Measurements from ENCODE around the gene NAGPA. TPM values are rescaled to one million over a fixed set of nuclear protein-coding genes. Genes with fewer than 3 reads are reported as not detected.

Gene NAGPA
- total RNA-seq, 4 donors from 2014 or later, result 19.6 to 34.7 (median 26.0) TPM

- TF ChIP-seq POLR2A (IDR thresholded peaks at IDR 0.05) (no peak), CTCF (IDR thresholded peaks at IDR 0.05) (no peak)
- H3K27ac ChIP-seq, result no peak overlapping the region
- WGBS, 2 donors, result 0 to 70% methylated on average over 1 to 5 of the region's 6 CpGs
- H3K4me3 ChIP-seq, result no peak overlapping the region
- no peaks in the 10 kb centered on the region for H3K4me1 ChIP-seq
- peaks cover 0 to 11% (median 0%) of the 10 kb centered on the region in 4 donors for H3K27me3 ChIP-seq
- H3K9me3 ChIP-seq, result no peaks in the 10 kb centered on the region
- no peak for DNase-seq
- intact Hi-C loops (cut with DNase I), result no loop called here
- H3K36me3 ChIP-seq, result no peaks in the 10 kb centered on the region
These were observed 16.6 kb downstream of the NAGPA start for GRCh38 chr16:5016967-5017677.

GRCh38 chr16:5015887-5016286 is 17.8 kb downstream of the NAGPA start:
- TF ChIP-seq CTCF (IDR thresholded peaks at IDR 0.05) (no peak), POLR2A (IDR thresholded peaks at IDR 0.05) (no peak)
- H3K27ac ChIP-seq, result no peak overlapping the region
- no peaks in the 10 kb centered on the region for H3K9me3 ChIP-seq
- H3K4me1 ChIP-seq, result no peaks in the 10 kb centered on the region
- WGBS, 2 donors, result 70 to 79% methylated on average over 2 to 4 of the region's 4 CpGs
- intact Hi-C loops (cut with DNase I), result no loop called here
- H3K4me3 ChIP-seq, result no peak overlapping the region
- H3K36me3 ChIP-seq, result no peaks in the 10 kb centered on the region
- H3K27me3 ChIP-seq, result peaks cover 0 to 4% (median 0%) of the 10 kb centered on the region in 4 donors
- no peak for DNase-seq

- DNase-seq, result no peak
- H3K9me3 ChIP-seq, result no peaks in the 10 kb centered on the region
- no peak overlapping the region for H3K4me3 ChIP-seq
- peaks cover 0 to 3% (median 0%) of the 10 kb centered on the region in 4 donors for H3K27me3 ChIP-seq
- no peaks in the 10 kb centered on the region for H3K36me3 ChIP-seq
- H3K27ac ChIP-seq, result no peak overlapping the region
- no peaks in the 10 kb centered on the region for H3K4me1 ChIP-seq
- WGBS, 2 donors, result 44 to 54% methylated on average over 3 to 4 of the region's 4 CpGs
- intact Hi-C loops (cut with DNase I), result no loop called here
- TF ChIP-seq POLR2A (IDR thresholded peaks at IDR 0.05) (no peak), CTCF (IDR thresholded peaks at IDR 0.05) (no peak)
These were observed 18.4 kb downstream of the NAGPA start for GRCh38 chr16:5015351-5015750.

- Histone ChIP-seq H3K27me3 (peaks cover 0 to 11% (median 0%) of the 10 kb centered on the region in 4 donors), H3K4me1 (no peaks in the 10 kb centered on the region), H3K9me3 (no peaks in the 10 kb centered on the region), H3K36me3 (no peaks in the 10 kb centered on the region), H3K27ac (no peak overlapping the region), H3K4me3 (no peak overlapping the region)
- no peak for DNase-seq
- intact Hi-C loops (cut with DNase I), result no loop called here
- 58 to 73% methylated on average over 5 to 6 of the region's 6 CpGs for WGBS, 2 donors
- no peak for TF ChIP-seq CTCF (IDR thresholded peaks at IDR 0.05)
- no peak for TF ChIP-seq POLR2A (IDR thresholded peaks at IDR 0.05)
These were observed 20.8 kb downstream of the NAGPA start for GRCh38 chr16:5012887-5013286.

GRCh38 chr16:5011637-5012036 is 22.1 kb downstream of the NAGPA start:
- 60 to 62% methylated on average over 3 to 4 of the region's 4 CpGs for WGBS, 2 donors
- intact Hi-C loops (cut with DNase I), result no loop called here
- peaks cover 0 to 11% (median 0%) of the 10 kb centered on the region in 4 donors for H3K27me3 ChIP-seq

More at GRCh38 chr16:5011637-5012036, 22.1 kb downstream of the NAGPA start:
- Histone ChIP-seq H3K4me1 (no peaks in the 10 kb centered on the region), H3K9me3 (no peaks in the 10 kb centered on the region), H3K27ac (no peak overlapping the region), H3K4me3 (no peak overlapping the region), H3K36me3 (no peaks in the 10 kb centered on the region)
- TF ChIP-seq CTCF (IDR thresholded peaks at IDR 0.05), result no peak
- no peak for TF ChIP-seq POLR2A (IDR thresholded peaks at IDR 0.05)
- no peak for DNase-seq

Measured in esophagus squamous epithelium (tissue), 5 donors.